Measurements from ENCODE around the gene SMG5. TPM values are rescaled to one million over a fixed set of nuclear protein-coding genes. Genes with fewer than 3 reads are reported as not detected.
A peak's percentile ranks its signal among the peaks of the same experiment; 100 is the strongest.

The SMG5 gene
- total RNA-seq, 1 experiment from 2014 or later: 129 TPM

DNA sequence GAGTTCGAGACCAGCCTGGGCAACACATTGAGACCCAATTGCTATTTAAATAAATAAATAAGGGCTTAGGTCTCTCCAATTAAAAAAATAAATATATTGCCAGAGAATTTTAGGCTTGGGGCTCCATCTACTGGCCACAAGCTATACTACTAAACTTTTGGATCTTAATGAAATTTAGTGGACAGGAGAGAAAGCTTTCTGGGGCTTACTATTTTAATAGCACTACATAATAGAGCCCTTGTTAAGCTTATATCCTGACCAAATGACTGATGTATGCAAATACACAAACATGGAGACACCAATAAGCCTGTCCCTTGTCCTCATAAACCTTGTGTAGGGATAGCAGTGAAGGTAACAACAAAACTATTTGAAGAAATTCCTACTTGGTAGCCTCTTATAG, 37.0 kb upstream of the SMG5 start:
- intact Hi-C loops (cut with micrococcal nuclease; ENCODE audit: unreplicated experiment): loop anchor here (10.0 kb wide), 2 partner anchors 175 to 395 kb away; no protein-coding TSS in a partner anchor
- H3K4me1 ChIP-seq (ENCODE audit: insufficient read depth, low read length, poor library complexity, severe bottlenecking): no peaks in the 10 kb centered on the region
- POLR2A ChIA-PET (ENCODE audit: low non-redundant PET): no interaction called here
- no peaks in the 10 kb centered on the region for H3K9me3 ChIP-seq (ENCODE audit: low read depth, low read length, poor library complexity, severe bottlenecking)
- CTCF ChIA-PET: interaction anchor here (0.6 to 1.1 kb wide), 2 partner anchors 94 to 193 kb away, joined by 3 to 5 read pairs; no protein-coding TSS in a partner anchor
- TF ChIP-seq CTCF (conservative IDR thresholded peaks at IDR 0.05; ENCODE audit: low read depth, low read length) (peak; percentile 68), EZH2 (IDR thresholded peaks at IDR 0.05; ENCODE audit: borderline replicate concordance, low read depth, low read length, poor library complexity, severe bottlenecking) (no peak)
- peaks cover 97% of the 10 kb centered on the region for H3K36me3 ChIP-seq (ENCODE audit: insufficient read depth, low read length, poor library complexity, severe bottlenecking)
- no TSS peak for BruUV-seq (replicated peaks)
- no peak overlapping the region for H3K27ac ChIP-seq (ENCODE audit: low read depth, low read length, poor library complexity, severe bottlenecking)
- H3K27me3 ChIP-seq (replicated peaks; ENCODE audit: insufficient read depth, low read depth, low read length, poor library complexity): no peaks in the 10 kb centered on the region
- no peak overlapping the region for H3K4me3 ChIP-seq (ENCODE audit: low read depth, low read length, poor library complexity, severe bottlenecking)
- DNase-seq (ENCODE audit: low spot score): peak; percentile 62

DNA sequence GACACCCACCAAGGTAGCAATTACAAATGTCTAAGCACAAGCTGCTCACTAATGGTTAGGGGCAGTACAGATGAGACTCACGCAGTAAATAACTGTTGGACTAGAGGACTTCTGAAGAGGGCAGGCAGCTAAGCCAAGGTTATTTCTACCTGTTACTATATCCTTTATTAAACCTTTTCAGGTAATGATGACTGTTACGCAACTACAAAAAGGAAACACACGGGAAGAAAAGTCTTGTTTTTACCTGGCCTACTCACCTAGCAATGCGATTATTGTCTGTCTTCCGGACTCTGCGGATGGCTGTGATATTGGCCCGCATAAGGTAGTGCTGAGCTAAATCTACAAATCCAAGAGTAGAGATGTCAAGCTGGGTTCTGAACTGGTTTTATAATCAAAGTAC, 34.3 kb upstream of the SMG5 start:
- ChIA-PET CTCF (no interaction called here), POLR2A (ENCODE audit: low non-redundant PET) (interaction anchor here (0.7 kb wide), 1 partner anchor 16 kb away, joined by 5 read pairs; no protein-coding TSS in a partner anchor)
- TF ChIP-seq EZH2 (IDR thresholded peaks at IDR 0.05; ENCODE audit: borderline replicate concordance, low read depth, low read length, poor library complexity, severe bottlenecking) (no peak), CTCF (conservative IDR thresholded peaks at IDR 0.05; ENCODE audit: low read depth, low read length) (no peak)
- intact Hi-C loops (cut with micrococcal nuclease; ENCODE audit: unreplicated experiment): loop anchor here (10.0 kb wide), 2 partner anchors 172 to 392 kb away; no protein-coding TSS in a partner anchor
- Histone ChIP-seq H3K27me3 (replicated peaks; ENCODE audit: insufficient read depth, low read depth, low read length, poor library complexity) (no peaks in the 10 kb centered on the region), H3K36me3 (ENCODE audit: insufficient read depth, low read length, poor library complexity, severe bottlenecking) (peaks cover 99% of the 10 kb centered on the region), H3K9me3 (ENCODE audit: low read depth, low read length, poor library complexity, severe bottlenecking) (no peaks in the 10 kb centered on the region), H3K27ac (ENCODE audit: low read depth, low read length, poor library complexity, severe bottlenecking) (no peak overlapping the region), H3K4me3 (ENCODE audit: low read depth, low read length, poor library complexity, severe bottlenecking) (no peak overlapping the region), H3K4me1 (ENCODE audit: insufficient read depth, low read length, poor library complexity, severe bottlenecking) (no peaks in the 10 kb centered on the region)
- BruUV-seq (replicated peaks): no TSS peak
- no peak for DNase-seq (ENCODE audit: low spot score)

GRCh38 chr1:156310962-156311361, 28.3 kb upstream of the SMG5 start:
- Histone ChIP-seq H3K27ac (ENCODE audit: low read depth, low read length, poor library complexity, severe bottlenecking) (no peak overlapping the region), H3K9me3 (ENCODE audit: low read depth, low read length, poor library complexity, severe bottlenecking) (no peaks in the 10 kb centered on the region), H3K27me3 (replicated peaks; ENCODE audit: insufficient read depth, low read depth, low read length, poor library complexity) (no peaks in the 10 kb centered on the region), H3K4me3 (ENCODE audit: low read depth, low read length, poor library complexity, severe bottlenecking) (no peak overlapping the region), H3K4me1 (ENCODE audit: insufficient read depth, low read length, poor library complexity, severe bottlenecking) (no peaks in the 10 kb centered on the region), H3K36me3 (ENCODE audit: insufficient read depth, low read length, poor library complexity, severe bottlenecking) (peaks cover 89% of the 10 kb centered on the region)
- ChIA-PET CTCF (no interaction called here), POLR2A (ENCODE audit: low non-redundant PET) (no interaction called here)
- no peak for TF ChIP-seq EZH2 (IDR thresholded peaks at IDR 0.05; ENCODE audit: borderline replicate concordance, low read depth, low read length, poor library complexity, severe bottlenecking)
- TF ChIP-seq CTCF (conservative IDR thresholded peaks at IDR 0.05; ENCODE audit: low read depth, low read length): no peak
- DNase-seq (ENCODE audit: low spot score): no peak
- BruUV-seq (replicated peaks): no TSS peak
- intact Hi-C loops (cut with micrococcal nuclease; ENCODE audit: unreplicated experiment): loop anchor here (10.0 kb wide), 2 partner anchors 166 to 386 kb away; no protein-coding TSS in a partner anchor
